ENCODE measurements around the gene KCNJ18.
"Not testable (repeated sequence)": the region's sequence is repeated elsewhere in the genome, so short reads cannot be mapped to it uniquely, and the experiment has no call there.

GRCh38 chr17:21710486-21710885 is 18.2 kb downstream of the KCNJ18 start:
- not testable (repeated sequence) for TF ChIP-seq CTCF (IDR thresholded peaks at IDR 0.05; ENCODE audit: poor library complexity, severe bottlenecking); EP300 (conservative IDR thresholded peaks at IDR 0.05; ENCODE audit: poor library complexity, severe bottlenecking); EZH2 (IDR thresholded peaks at IDR 0.05; ENCODE audit: borderline replicate concordance, insufficient read depth, low read length, poor library complexity, severe bottlenecking); REST (IDR thresholded peaks at IDR 0.05; ENCODE audit: borderline replicate concordance); POLR2AphosphoS5 (IDR thresholded peaks at IDR 0.05)
